Kidney (tissue), 14 donors: ENCODE data around the gene NT5DC1. TPM values are rescaled to one million over a fixed set of nuclear protein-coding genes. Genes with fewer than 3 reads are reported as not detected.

ENCODE experiments used
- DNase-seq, 5 donors: peaks; one replicate each; pipeline ENCODE4 v3.0.0-alpha.2; 2013 to 2020
- FAIRE-seq: peaks from 2 replicates; lab custom pipeline; 2012; peaks lifted over from hg19 to GRCh38; lab: Jason Lieb, UNC
- H3K27ac ChIP-seq, 2 donors: one replicate each; pipeline ENCODE4 v1.7.0; 2013; ENCODE audit warnings: low read depth in 2 of 2, low read length in 2 of 2, inconsistent platforms in 1 of 2
- H3K27me3 ChIP-seq: one replicate; pipeline ENCODE4 v1.7.1; 2013; ENCODE audit warnings: low read length, inconsistent platforms; ENCODE audit not compliant: control insufficient read depth, insufficient read depth
- H3K36me3 ChIP-seq, 3 donors: one replicate each; pipeline versions ENCODE4 v1.7.0 to v1.7.1; 2013; ENCODE audit warnings: low read length in 3 of 3, control low read depth in 1 of 3, inconsistent platforms in 1 of 3; ENCODE audit not compliant: insufficient read depth in 3 of 3, control insufficient read depth in 2 of 3
- H3K4me1 ChIP-seq, 3 donors: one replicate each; pipeline versions ENCODE4 v1.7.0 to v1.7.1; 2013; ENCODE audit warnings: low read length in 3 of 3, inconsistent platforms in 1 of 3, low read depth in 1 of 3; ENCODE audit not compliant: control insufficient read depth in 2 of 3, insufficient read depth in 2 of 3
- H3K4me3 ChIP-seq, 3 donors: one replicate each; pipeline versions ENCODE4 v1.7.0 to v1.8.1; 2013; ENCODE audit warnings: low read length in 3 of 3, control low read depth in 1 of 3, inconsistent platforms in 1 of 3
- H3K9ac ChIP-seq, 3 donors: one replicate each; pipeline versions ENCODE4 v1.7.0 to v1.7.1; 2013; ENCODE audit warnings: low read length in 3 of 3, control low read depth in 1 of 3, inconsistent platforms in 1 of 3
- H3K9me3 ChIP-seq, 3 donors: one replicate each; pipeline versions ENCODE4 v1.7.0 to v1.7.1; 2013; ENCODE audit warnings: low read length in 3 of 3, control low read depth in 1 of 3, inconsistent platforms in 1 of 3; ENCODE audit not compliant: control insufficient read depth in 2 of 3, insufficient read depth in 1 of 3
- intact Hi-C: fragments of 100-400 bp; cut with DNase I; formaldehyde crosslinking; loops from one replicate; pipeline ENCODE4 v1.11.1; 2022
- polyA plus RNA-seq: library from polyadenylated mRNA; stranded (reverse); fragments of 350-450 nt; fragmentation: Illumina TruSeq; extraction: RNeasy Lipid Tissue Mini Kit (QIAGEN cat#74804); gene quantifications from one replicate; pipeline ENCODE4 v1.2.3, GENCODE V29; 2014; ENCODE audit warnings: low read depth, low replicate concordance; ENCODE audit not compliant: insufficient read depth
- total RNA-seq: library from RNA; stranded (reverse); fragmentation: NEBNext Ultra II Directional; extraction: Animal tissue kit (Norgen Biotek cat#: 25700); gene quantifications from one replicate; pipeline ENCODE4 v1.2.1, GENCODE V29; 2021
- TF ChIP-seq, protein P1 (sequence below): IDR thresholded peaks from 3 replicates; pipeline ENCODE4 v1.5.1; 2012; ENCODE audit warnings: mild to moderate bottlenecking, moderate library complexity, borderline replicate concordance; ENCODE audit not compliant: insufficient read depth; ENCODE audit errors: extremely low read depth
- donor health status: control.
- donor health status: control.
- donor health status: control.
- donor health status: control.
- donor health status: control.
- donor health status: DM: yes; HTN: yes; CAD: no.
- donor health status: Normal renal cell carcinoma (clear cell type).

Gene NT5DC1
- total and polyA plus RNA-seq, 2 donors from 2014 or later = 34.8 to 41.7 TPM

DNA sequence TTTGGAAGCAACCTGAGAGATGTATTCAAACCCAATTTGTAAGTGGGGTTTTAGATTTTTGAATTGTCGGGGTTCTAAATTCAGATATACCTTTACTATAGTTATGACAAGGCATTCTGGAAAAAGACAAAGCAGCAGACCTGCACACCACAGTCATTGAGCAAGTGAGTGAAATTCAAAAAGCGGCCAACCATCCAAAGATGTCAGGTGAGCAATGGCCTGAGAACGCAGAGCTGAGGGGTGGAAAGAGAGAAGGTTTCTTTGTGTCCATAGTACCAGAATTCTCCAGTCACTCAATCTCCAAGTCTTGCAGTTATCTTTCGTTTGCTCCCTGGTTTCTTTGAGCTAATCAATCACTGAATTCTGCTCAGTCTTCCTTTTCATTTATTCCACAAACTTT, 38.2 kb upstream of the NT5DC1 start:
- TF ChIP-seq, protein P1, sequence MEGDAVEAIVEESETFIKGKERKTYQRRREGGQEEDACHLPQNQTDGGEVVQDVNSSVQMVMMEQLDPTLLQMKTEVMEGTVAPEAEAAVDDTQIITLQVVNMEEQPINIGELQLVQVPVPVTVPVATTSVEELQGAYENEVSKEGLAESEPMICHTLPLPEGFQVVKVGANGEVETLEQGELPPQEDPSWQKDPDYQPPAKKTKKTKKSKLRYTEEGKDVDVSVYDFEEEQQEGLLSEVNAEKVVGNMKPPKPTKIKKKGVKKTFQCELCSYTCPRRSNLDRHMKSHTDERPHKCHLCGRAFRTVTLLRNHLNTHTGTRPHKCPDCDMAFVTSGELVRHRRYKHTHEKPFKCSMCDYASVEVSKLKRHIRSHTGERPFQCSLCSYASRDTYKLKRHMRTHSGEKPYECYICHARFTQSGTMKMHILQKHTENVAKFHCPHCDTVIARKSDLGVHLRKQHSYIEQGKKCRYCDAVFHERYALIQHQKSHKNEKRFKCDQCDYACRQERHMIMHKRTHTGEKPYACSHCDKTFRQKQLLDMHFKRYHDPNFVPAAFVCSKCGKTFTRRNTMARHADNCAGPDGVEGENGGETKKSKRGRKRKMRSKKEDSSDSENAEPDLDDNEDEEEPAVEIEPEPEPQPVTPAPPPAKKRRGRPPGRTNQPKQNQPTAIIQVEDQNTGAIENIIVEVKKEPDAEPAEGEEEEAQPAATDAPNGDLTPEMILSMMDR = no peak
- Histone ChIP-seq H3K27me3 (no peaks in the 10 kb centered on the region), H3K4me1 (peaks cover 0 to 9% (median 2%) of the 10 kb centered on the region in 3 donors), H3K27ac (no peak overlapping the region), H3K9me3 (no peaks in the 10 kb centered on the region), H3K4me3 (no peak overlapping the region), H3K36me3 (no peaks in the 10 kb centered on the region), H3K9ac (no peak overlapping the region)
- DNase-seq (no peak), FAIRE-seq (no peak)
- intact Hi-C loops = no loop called here

GRCh38 chr6:116064666-116065065, 36.0 kb upstream of the NT5DC1 start:
- no peak for FAIRE-seq
- intact Hi-C loops = no loop called here
- Histone ChIP-seq H3K36me3 (no peaks in the 10 kb centered on the region), H3K4me1 (peaks cover 0 to 9% (median 2%) of the 10 kb centered on the region in 3 donors), H3K9ac (no peak overlapping the region), H3K4me3 (no peak overlapping the region), H3K9me3 (no peaks in the 10 kb centered on the region), H3K27ac (no peak overlapping the region), H3K27me3 (no peaks in the 10 kb centered on the region)
- TF ChIP-seq, protein P1 = no peak
- DNase-seq = no peak

DNA sequence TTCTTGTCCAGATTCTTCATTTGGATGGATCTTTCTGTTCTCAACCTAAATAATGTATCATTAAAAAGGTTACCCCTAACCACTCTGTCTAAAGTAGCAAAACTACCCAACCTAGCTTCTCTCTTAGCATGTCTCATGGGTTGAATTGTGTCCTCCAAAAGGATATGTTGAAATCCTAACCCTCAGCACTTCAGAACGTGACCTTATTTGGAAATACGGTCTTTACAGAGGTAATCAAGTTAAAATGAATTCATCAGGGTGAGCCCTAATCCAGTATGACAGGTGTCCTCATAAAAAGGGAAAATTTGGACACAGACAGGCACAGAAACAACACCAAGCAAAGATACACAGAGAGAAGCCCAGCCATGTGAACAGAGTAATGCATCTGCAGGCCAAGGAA, 33.9 kb upstream of the NT5DC1 start:
- intact Hi-C loops = no loop called here
- H3K36me3 ChIP-seq = no peaks in the 10 kb centered on the region
- peaks cover 0 to under 1% (median 0%) of the 10 kb centered on the region in 3 donors for H3K4me1 ChIP-seq
- no peak overlapping the region for H3K9ac ChIP-seq
- H3K27me3 ChIP-seq = no peaks in the 10 kb centered on the region
- TF ChIP-seq, protein P1 = no peak
- H3K27ac ChIP-seq = no peak overlapping the region
- no peak for DNase-seq
- no peaks in the 10 kb centered on the region for H3K9me3 ChIP-seq
- FAIRE-seq = no peak
- no peak overlapping the region for H3K4me3 ChIP-seq

GRCh38 chr6:116070101-116070500, 30.6 kb upstream of the NT5DC1 start:
- H3K27me3 ChIP-seq = no peaks in the 10 kb centered on the region
- DNase-seq = no peak
- intact Hi-C loops = no loop called here
- TF ChIP-seq, protein P1 = no peak
- no peaks in the 10 kb centered on the region for H3K36me3 ChIP-seq
- H3K27ac ChIP-seq = no peak overlapping the region
- no peaks in the 10 kb centered on the region for H3K9me3 ChIP-seq
- no peaks in the 10 kb centered on the region for H3K4me1 ChIP-seq
- no peak overlapping the region for H3K9ac ChIP-seq
- FAIRE-seq = no peak
- no peak overlapping the region for H3K4me3 ChIP-seq
